GM23338 (cell line): ENCODE results near the gene OR6C2. TPM values are rescaled to one million over a fixed set of nuclear protein-coding genes. Genes with fewer than 3 reads are reported as not detected.
A peak's percentile ranks its signal among the peaks of the same experiment; 100 is the strongest.

Experiments
- ATAC-seq: fragments of 200-7000 bp; cut with Tn5 transposase; 3 replicates; pipeline ENCODE4 v1.9.1; 2020
- DNase-seq: peaks from one replicate; pipeline ENCODE4 v3.0.0-alpha.2; 2015; ENCODE audit warnings: low spot score
- H2AFZ ChIP-seq: fragments of 200-600 bp; sonication (generic); 2 replicates; pipeline ENCODE4 v1.8.0; 2016; ENCODE audit warnings: antibody characterized with exemption, mild to moderate bottlenecking, moderate library complexity
- H3F3A ChIP-seq: fragments of 200-600 bp; sonication (generic); replicated peaks from 2 replicates; pipeline ENCODE4 v1.8.0; 2017; ENCODE audit warnings: antibody characterized with exemption, mixed run types, low read depth
- H3K27ac ChIP-seq: fragments of 200-600 bp; sonication (generic); 2 replicates; pipeline ENCODE4 v1.6.1; 2016; ENCODE audit warnings: low read depth
- H3K27me3 ChIP-seq: fragments of 200-600 bp; sonication (generic); 2 replicates; pipeline ENCODE4 v1.8.0; 2016; ENCODE audit warnings: mild to moderate bottlenecking, mixed run types, moderate library complexity; ENCODE audit not compliant: insufficient read depth
- H3K36me3 ChIP-seq: fragments of 200-600 bp; sonication (generic); 2 replicates; pipeline ENCODE4 v1.8.0; 2016; ENCODE audit warnings: mild to moderate bottlenecking; ENCODE audit not compliant: insufficient read depth
- H3K4me1 ChIP-seq: fragments of 200-600 bp; sonication (generic); 2 replicates; pipeline ENCODE4 v1.8.0; 2016; ENCODE audit warnings: mild to moderate bottlenecking, moderate library complexity; ENCODE audit not compliant: insufficient read depth
- H3K4me2 ChIP-seq: fragments of 200-600 bp; sonication (generic); 2 replicates; pipeline ENCODE4 v1.7.1; 2017; ENCODE audit warnings: mixed run types
- H3K4me3 ChIP-seq: fragments of 200-600 bp; sonication (generic); 2 replicates; pipeline ENCODE4 v1.6.1; 2016; ENCODE audit warnings: mixed run types
- H3K79me2 ChIP-seq: fragments of 200-600 bp; sonication (generic); replicated peaks from 2 replicates; pipeline ENCODE4 v1.8.0; 2017; ENCODE audit warnings: mild to moderate bottlenecking; ENCODE audit not compliant: insufficient read depth
- H3K9me2 ChIP-seq: fragments of 200-600 bp; sonication (generic); 2 replicates; pipeline ENCODE4 v1.8.0; 2017; ENCODE audit not compliant: insufficient read depth
- H4K20me1 ChIP-seq: fragments of 200-600 bp; sonication (generic); replicated peaks from 2 replicates; pipeline ENCODE4 v1.8.0; 2017; ENCODE audit warnings: mild to moderate bottlenecking; ENCODE audit not compliant: insufficient read depth
- H3K27ac Mint-ChIP-seq: 2 replicates; pipeline ENCODE4 v1.8.0; 2020; ENCODE audit warnings: inconsistent platforms, mild to moderate bottlenecking, moderate library complexity, mixed read lengths
- H3K27me3 Mint-ChIP-seq: 3 replicates; pipeline ENCODE4 v1.8.0; 2022; ENCODE audit warnings: low read depth, mild to moderate bottlenecking, moderate library complexity, mixed read lengths, inconsistent platforms; ENCODE audit not compliant: insufficient read depth, poor library complexity
- H3K36me3 Mint-ChIP-seq: 3 replicates; pipeline ENCODE4 v1.8.0; 2021; ENCODE audit warnings: low read depth, mild to moderate bottlenecking, inconsistent platforms, moderate library complexity, mixed read lengths
- H3K4me1 Mint-ChIP-seq: 3 replicates; pipeline ENCODE4 v1.8.0; 2020; ENCODE audit warnings: mild to moderate bottlenecking, inconsistent platforms, mixed read lengths
- H3K4me3 Mint-ChIP-seq: 3 replicates; pipeline ENCODE4 v1.8.0; 2021; ENCODE audit warnings: moderate library complexity, mild to moderate bottlenecking, inconsistent platforms, mixed read lengths
- H3K9me3 Mint-ChIP-seq: 3 replicates; pipeline ENCODE4 v1.8.0; 2020; ENCODE audit warnings: moderate library complexity, mild to moderate bottlenecking, inconsistent platforms, mixed read lengths
- EZH2phosphoT487 ChIP-seq: fragments of 200-600 bp; sonication (generic); IDR thresholded peaks from one replicate; pipeline ENCODE4 v1.8.1; 2018; ENCODE audit warnings: antibody characterized with exemption; ENCODE audit not compliant: unreplicated experiment
- JUNB ChIP-seq: IDR thresholded peaks from one replicate; pipeline ENCODE4 v1.6.1; 2016; ENCODE audit warnings: antibody characterized with exemption; ENCODE audit not compliant: unreplicated experiment
- POLR2AphosphoS5 ChIP-seq: IDR thresholded peaks from 2 replicates; pipeline ENCODE4 v1.6.1; 2016; ENCODE audit warnings: antibody characterized with exemption, low read depth
- ZNF114 ChIP-seq: fragments of 250-450 bp; sonication (Bioruptor Pico); IDR thresholded peaks from 2 replicates; pipeline ENCODE4 v1.5.0; 2020; ENCODE audit warnings: mild to moderate bottlenecking, moderate library complexity
- ZNF331 ChIP-seq: fragments of 250-450 bp; sonication (Bioruptor Pico); IDR thresholded peaks from 2 replicates; pipeline ENCODE4 v1.5.0; 2020; ENCODE audit warnings: low read depth, mild to moderate bottlenecking, moderate library complexity
- polyA plus RNA-seq: library from polyadenylated mRNA; unstranded; fragments of >200 nt; fragmentation: Nextera tagmentation; extraction: Ambion mirVana; gene quantifications from 2 replicates; pipeline ENCODE4 v1.2.1, GENCODE V29; 2016
- total RNA-seq: library from RNA; depleted of rRNA; stranded (reverse); fragments of >200 nt; shearing (Covaris generic); gene quantifications from 2 replicates; pipeline ENCODE4 v1.2.3, GENCODE V29; 2014
- TF ChIP-seq, protein P1 (sequence below): IDR thresholded peaks from one replicate; pipeline ENCODE4 v1.6.1; 2018; ENCODE audit warnings: antibody characterized with exemption; ENCODE audit not compliant: unreplicated experiment

Gene OR6C2
- total and polyA plus RNA-seq, 2 experiments from 2014 or later = not detected

DNA sequence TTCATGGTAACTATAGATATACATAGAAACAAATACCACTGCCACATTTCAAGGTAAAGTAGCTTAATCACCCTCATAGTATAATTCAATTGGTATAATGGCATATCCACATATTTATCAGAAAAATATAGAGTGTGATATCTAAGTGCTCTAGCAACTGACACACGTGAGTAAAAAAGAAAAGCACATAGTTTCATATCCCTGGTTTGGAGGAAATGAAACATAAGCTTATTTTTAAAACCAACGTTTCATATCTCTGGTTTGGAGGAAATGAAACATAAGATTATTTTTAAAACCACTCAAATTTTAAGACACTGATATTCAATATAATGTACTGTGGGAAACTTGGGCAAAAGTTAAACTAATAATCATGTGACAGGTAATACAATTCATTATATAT, 24.0 kb downstream of the OR6C2 start (continued):
- TF ChIP-seq, protein P1, sequence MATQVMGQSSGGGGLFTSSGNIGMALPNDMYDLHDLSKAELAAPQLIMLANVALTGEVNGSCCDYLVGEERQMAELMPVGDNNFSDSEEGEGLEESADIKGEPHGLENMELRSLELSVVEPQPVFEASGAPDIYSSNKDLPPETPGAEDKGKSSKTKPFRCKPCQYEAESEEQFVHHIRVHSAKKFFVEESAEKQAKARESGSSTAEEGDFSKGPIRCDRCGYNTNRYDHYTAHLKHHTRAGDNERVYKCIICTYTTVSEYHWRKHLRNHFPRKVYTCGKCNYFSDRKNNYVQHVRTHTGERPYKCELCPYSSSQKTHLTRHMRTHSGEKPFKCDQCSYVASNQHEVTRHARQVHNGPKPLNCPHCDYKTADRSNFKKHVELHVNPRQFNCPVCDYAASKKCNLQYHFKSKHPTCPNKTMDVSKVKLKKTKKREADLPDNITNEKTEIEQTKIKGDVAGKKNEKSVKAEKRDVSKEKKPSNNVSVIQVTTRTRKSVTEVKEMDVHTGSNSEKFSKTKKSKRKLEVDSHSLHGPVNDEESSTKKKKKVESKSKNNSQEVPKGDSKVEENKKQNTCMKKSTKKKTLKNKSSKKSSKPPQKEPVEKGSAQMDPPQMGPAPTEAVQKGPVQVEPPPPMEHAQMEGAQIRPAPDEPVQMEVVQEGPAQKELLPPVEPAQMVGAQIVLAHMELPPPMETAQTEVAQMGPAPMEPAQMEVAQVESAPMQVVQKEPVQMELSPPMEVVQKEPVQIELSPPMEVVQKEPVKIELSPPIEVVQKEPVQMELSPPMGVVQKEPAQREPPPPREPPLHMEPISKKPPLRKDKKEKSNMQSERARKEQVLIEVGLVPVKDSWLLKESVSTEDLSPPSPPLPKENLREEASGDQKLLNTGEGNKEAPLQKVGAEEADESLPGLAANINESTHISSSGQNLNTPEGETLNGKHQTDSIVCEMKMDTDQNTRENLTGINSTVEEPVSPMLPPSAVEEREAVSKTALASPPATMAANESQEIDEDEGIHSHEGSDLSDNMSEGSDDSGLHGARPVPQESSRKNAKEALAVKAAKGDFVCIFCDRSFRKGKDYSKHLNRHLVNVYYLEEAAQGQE = no peak

DNA sequence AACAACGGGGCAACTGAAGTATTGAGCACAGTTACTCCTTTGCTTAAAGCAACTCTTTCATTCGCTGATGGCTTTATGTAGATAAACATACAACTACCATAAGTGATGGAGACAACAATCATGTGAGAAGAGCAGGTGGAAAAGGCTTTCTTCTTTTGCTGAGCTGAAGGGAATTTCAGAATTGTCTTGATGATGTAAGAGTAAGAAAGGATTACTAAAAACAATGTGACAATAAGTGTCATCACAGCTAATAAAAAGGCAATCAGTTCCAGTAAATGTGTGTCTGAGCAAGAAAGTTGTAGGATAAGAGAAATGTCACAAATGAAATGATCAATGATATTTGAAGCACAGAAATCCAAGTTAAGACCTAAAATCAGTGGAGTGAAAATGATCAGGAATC, 25.4 kb downstream of the OR6C2 start:
- no peak for ATAC-seq
- no peaks in the 10 kb centered on the region for H3K79me2 ChIP-seq
- no peaks in the 10 kb centered on the region for H4K20me1 ChIP-seq
- H3K4me3 Mint-ChIP-seq = no peak overlapping the region
- no peak overlapping the region for H3K27ac ChIP-seq
- H3K36me3 Mint-ChIP-seq = no peaks in the 10 kb centered on the region; the same call in 2 of the 3 replicates
- DNase-seq = no peak
- peaks cover 4% of the 10 kb centered on the region; the same call in 2 of the 3 replicates for H3K9me3 Mint-ChIP-seq
- H2AFZ ChIP-seq = peak overlapping the region; percentile 44; the same call in 1 of the 2 replicates
- H3K4me2 ChIP-seq = no peak overlapping the region
- H3K4me1 Mint-ChIP-seq = peaks cover 13% of the 10 kb centered on the region; the same call in 2 of the 3 replicates
- H3F3A ChIP-seq = no peaks in the 10 kb centered on the region
- no peaks in the 10 kb centered on the region for H3K36me3 ChIP-seq
- TF ChIP-seq JUNB (no peak), ZNF331 (CRISPR knock-in tag) (no peak), EZH2phosphoT487 (no peak), ZNF114 (CRISPR knock-in tag) (no peak), POLR2AphosphoS5 (no peak)
- TF ChIP-seq, protein P1 = no peak
- no peaks in the 10 kb centered on the region for H3K9me2 ChIP-seq
- H3K4me1 ChIP-seq = peaks cover 7% of the 10 kb centered on the region; the same call in 1 of the 2 replicates
- H3K27me3 Mint-ChIP-seq = no peaks in the 10 kb centered on the region
- H3K4me3 ChIP-seq = no peak overlapping the region
- no peaks in the 10 kb centered on the region for H3K27me3 ChIP-seq
- H3K27ac Mint-ChIP-seq = 0 out of 2 replicates have a peak overlapping the region, but pooled peaks have one; percentile 45
